ENCODE measurements around the gene MBD3L5.

- no peak for TF ChIP-seq CTCF (conservative IDR thresholded peaks at IDR 0.05)
- TF ChIP-seq EZH2 (IDR thresholded peaks at IDR 0.05; ENCODE audit: low read depth): no peak
These were observed 46.9 kb upstream of the MBD3L5 start for GRCh38 chr19:6983448-6983847.
